Fibroblast of the aortic adventitia (primary cell): Measurements from ENCODE around the gene ACBD4. TPM values are rescaled to one million over a fixed set of nuclear protein-coding genes. Genes with fewer than 3 reads are reported as not detected.

Experiments used
- DNase-seq: peaks from one replicate; pipeline ENCODE4 v3.0.0-alpha.2; 2010; ENCODE audit warnings: low read depth
- H3K4me3 ChIP-seq: 2 replicates; pipeline ENCODE4 v1.5.1; 2011; ENCODE audit warnings: low read depth, mild to moderate bottlenecking, control low read depth, low read length, moderate library complexity
- CTCF ChIP-seq: IDR thresholded peaks from 2 replicates; pipeline ENCODE4 v1.5.1; 2011; ENCODE audit warnings: mild to moderate bottlenecking, low read length, control low read depth, inconsistent platforms; ENCODE audit not compliant: insufficient read depth
- total RNA-seq: library from RNA; depleted of rRNA; stranded (reverse); fragments of >200 nt; gene quantifications from 2 replicates; pipeline ENCODE4 v1.2.3, GENCODE V29; 2012; ENCODE audit warnings: low replicate concordance

The ACBD4 gene
- total RNA-seq, 1 donor = 7.4 TPM

DNA sequence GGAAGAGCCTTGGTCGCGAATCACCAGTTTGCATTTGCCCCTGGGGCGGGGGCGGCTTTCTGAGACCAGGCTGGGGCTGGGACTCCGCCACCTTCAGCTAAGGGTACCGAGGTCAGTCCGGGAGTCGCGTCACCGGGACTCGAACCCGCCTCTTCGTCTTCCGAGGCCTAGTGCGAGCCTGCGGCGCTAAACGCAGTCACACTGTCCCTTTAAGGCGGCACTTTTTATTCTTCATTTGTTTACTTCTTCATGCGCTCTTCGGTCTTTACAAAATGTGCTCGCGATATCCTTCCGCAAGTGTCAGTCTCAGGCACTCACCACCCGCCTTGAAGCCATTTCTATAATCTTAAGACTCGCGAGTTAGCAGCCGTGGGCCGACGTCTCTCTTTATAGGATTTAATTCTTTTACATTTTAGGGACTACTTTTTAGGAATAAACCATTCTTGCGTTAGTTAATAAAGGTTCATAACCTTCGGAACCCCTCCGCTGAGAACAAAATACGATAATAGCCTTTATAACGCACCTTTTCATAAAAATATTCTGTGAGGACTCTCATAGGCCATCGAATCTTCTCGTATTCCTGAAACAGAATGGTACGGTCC is 12.2 kb downstream of the ACBD4 start:
- no peak for TF ChIP-seq CTCF
- peak; percentile 98 for DNase-seq
- H3K4me3 ChIP-seq = peak overlapping the region; percentile 75

- no peak for TF ChIP-seq CTCF
- DNase-seq = peak; percentile 100
- H3K4me3 ChIP-seq = peak within 1 kb of the TSS; percentile 81
These were observed 12.9 kb downstream of the ACBD4 start, which contains the start of gene HEXIM1 for GRCh38 chr17:45148183-45149036. HEXIM1 (plus strand) TSS chr17:45148475; CDS start chr17:45149191, 716 bp downstream.

GRCh38 chr17:45149037-45149668 is 13.7 kb downstream of the ACBD4 start:
- TF ChIP-seq CTCF = peak; percentile 87
- H3K4me3 ChIP-seq = peak overlapping the region; percentile 81
- DNase-seq = peak; percentile 78

DNA sequence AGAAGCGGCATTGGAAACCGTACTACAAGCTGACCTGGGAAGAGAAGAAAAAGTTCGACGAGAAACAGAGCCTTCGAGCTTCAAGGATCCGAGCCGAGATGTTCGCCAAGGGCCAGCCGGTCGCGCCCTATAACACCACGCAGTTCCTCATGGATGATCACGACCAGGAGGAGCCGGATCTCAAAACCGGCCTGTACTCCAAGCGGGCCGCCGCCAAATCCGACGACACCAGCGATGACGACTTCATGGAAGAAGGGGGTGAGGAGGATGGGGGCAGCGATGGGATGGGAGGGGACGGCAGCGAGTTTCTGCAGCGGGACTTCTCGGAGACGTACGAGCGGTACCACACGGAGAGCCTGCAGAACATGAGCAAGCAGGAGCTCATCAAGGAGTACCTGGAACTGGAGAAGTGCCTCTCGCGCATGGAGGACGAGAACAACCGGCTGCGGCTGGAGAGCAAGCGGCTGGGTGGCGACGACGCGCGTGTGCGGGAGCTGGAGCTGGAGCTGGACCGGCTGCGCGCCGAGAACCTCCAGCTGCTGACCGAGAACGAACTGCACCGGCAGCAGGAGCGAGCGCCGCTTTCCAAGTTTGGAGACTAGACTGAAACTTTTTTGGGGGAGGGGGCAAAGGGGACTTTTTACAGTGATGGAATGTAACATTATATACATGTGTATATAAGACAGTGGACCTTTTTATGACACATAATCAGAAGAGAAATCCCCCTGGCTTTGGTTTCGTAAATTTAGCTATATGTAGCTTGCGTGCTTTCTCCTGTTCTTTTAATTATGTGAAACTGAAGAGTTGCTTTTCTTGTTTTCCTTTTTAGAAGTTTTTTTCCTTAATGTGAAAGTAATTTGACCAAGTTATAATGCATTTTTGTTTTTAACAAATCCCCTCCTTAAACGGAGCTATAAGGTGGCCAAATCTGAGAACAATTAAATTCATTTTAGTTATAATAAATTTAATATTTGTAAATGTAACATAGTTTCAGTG is 14.5 kb downstream of the ACBD4 start:
- TF ChIP-seq CTCF = no peak
- H3K4me3 ChIP-seq = peak overlapping the region; percentile 81
- peak; percentile 61 for DNase-seq

DNA sequence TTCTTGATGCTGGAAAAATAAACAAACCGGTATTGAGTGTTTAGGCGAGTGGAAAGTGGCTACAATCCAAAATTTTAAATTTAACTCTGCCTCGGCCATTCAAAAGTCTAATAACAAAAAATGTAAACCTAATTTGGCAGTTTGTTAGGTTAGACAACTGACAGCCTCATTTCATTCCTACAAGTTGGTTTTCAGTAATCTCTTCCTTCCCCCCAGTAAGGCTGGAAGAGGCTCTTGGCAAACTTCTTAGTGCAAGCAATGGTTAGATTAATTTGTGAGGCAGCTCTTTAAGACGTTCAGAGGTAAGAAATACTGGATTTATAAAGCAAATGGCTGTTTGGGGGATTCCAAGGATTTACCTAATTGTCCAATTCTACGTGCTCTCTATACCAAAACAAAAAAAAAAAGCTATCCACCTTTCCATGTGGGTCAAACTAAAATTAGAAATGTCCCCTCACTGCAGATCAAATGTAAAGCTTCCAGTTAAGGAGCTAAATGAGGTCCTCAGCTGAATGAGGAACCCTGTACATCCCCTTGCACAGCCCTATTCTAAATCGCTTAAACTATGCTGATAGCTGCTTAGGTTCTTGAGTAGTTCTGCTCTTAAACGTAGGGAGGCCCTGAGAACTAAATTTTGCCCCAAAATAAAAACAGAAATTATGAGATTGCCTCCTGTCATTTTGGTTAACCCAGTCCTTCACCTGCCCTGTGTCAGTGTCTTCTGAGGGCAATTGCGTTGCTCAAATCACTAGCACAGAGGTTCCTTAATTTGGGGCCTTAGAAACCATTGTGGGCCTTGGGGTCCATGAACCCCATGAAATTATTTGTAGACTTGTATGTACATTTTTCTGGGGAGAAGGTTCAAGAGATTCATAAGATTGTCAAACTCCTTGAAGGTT is 15.7 kb downstream of the ACBD4 start:
- H3K4me3 ChIP-seq = peak overlapping the region; percentile 81
- DNase-seq = peak; percentile 35

More for the DNA sequence above, 15.7 kb downstream of the ACBD4 start:
- TF ChIP-seq CTCF = no peak
